HepG2 (cell line): Measurements from ENCODE around the gene ASGR1. TPM values are rescaled to one million over a fixed set of nuclear protein-coding genes. Genes with fewer than 3 reads are reported as not detected.

ENCODE experiments used
- ATAC-seq: fragments of 200-7000 bp; cut with Tn5 transposase; 3 replicates; pipeline ENCODE4 v1.9.1; 2020; ENCODE audit warnings: mild to moderate bottlenecking, moderate library complexity
- BruUV-seq: library from RNA; stranded (reverse); fragments of 400-500 nt; replicated peaks from 2 replicates; lab custom pipeline; 2021; lab: Mats Ljungman, UMichigan
- CTCF ChIA-PET: fragments of 300-600 bp; formaldehyde crosslinking; extraction: SDS; loops from one replicate; lab custom pipeline; 2021; ENCODE audit warnings: low total read pairs, inconsistent platforms, low intra/inter-chr PET ratio; lab: Yijun Ruan, JAX
- POLR2A ChIA-PET: fragments of 350-600 bp; sonication (Branson Sonifier 250); formaldehyde crosslinking; loops from one replicate; lab custom pipeline; 2020; ENCODE audit warnings: antibody characterized with exemption, inconsistent platforms; lab: Yijun Ruan, JAX
- DNase-seq: peaks from one replicate; pipeline ENCODE4 v3.0.0-alpha.2; 2015; ENCODE audit warnings: low spot score
- FAIRE-seq: peaks from 3 replicates; lab custom pipeline; 2011; peaks lifted over from hg19 to GRCh38; lab: Jason Lieb, UNC
- H2AFZ ChIP-seq: one replicate; pipeline ENCODE4 v1.6.1; 2011; ENCODE audit warnings: low read length, inconsistent platforms
- H3K27ac ChIP-seq: fragments of 300-600 bp; 3 replicates; pipeline ENCODE4 v1.8.0; 2011; ENCODE audit warnings: mixed run types, mild to moderate bottlenecking, mixed read lengths, low read length, inconsistent platforms; ENCODE audit not compliant: insufficient read depth; ENCODE audit errors: extremely low read length
- H3K27me3 ChIP-seq, 2 experiments: fragments of 200-600 bp in 1 of 2; 2 replicates in 1 of 2; 3 replicates in 1 of 2; pipeline versions ENCODE4 v1.6.0 to v1.8.0; 2011; ENCODE audit warnings: low read length in 2 of 2, mild to moderate bottlenecking in 2 of 2, moderate library complexity in 2 of 2, inconsistent platforms in 1 of 2; ENCODE audit not compliant: insufficient read depth in 2 of 2, control insufficient read depth in 1 of 2
- H3K36me3 ChIP-seq, 2 experiments: fragments of 200-600 bp in 1 of 2; replicated peaks in 1 of 2; 2 replicates in 1 of 2; 3 replicates in 1 of 2; pipeline versions ENCODE4 v1.5.1 to v1.8.0; 2011; ENCODE audit warnings: low read length in 2 of 2, inconsistent platforms in 1 of 2; ENCODE audit not compliant: insufficient read depth in 2 of 2, control insufficient read depth in 1 of 2
- H3K4me1 ChIP-seq: 2 replicates; pipeline ENCODE4 v1.5.1; 2012; ENCODE audit warnings: low read length, inconsistent platforms; ENCODE audit not compliant: insufficient read depth
- H3K4me2 ChIP-seq: 2 replicates; pipeline ENCODE4 v1.6.0; 2011; ENCODE audit warnings: low read depth, low read length, inconsistent platforms
- H3K4me3 ChIP-seq, 3 experiments: fragments of 200-600 bp in 1 of 3; sonication (generic), shearing (Covaris generic) in 1 of 3; replicated peaks in 1 of 3; 2 replicates each; pipeline ENCODE4 v1.5.1; 2011 to 2016; ENCODE audit warnings: low read length in 3 of 3, inconsistent platforms in 2 of 3, low read depth in 2 of 3, mild to moderate bottlenecking in 2 of 3, control low read depth in 1 of 3, mixed read lengths in 1 of 3; ENCODE audit not compliant: insufficient read depth in 1 of 3
- H3K79me2 ChIP-seq: one replicate; pipeline ENCODE4 v1.6.1; 2011; ENCODE audit warnings: low read length, inconsistent platforms; ENCODE audit not compliant: insufficient read depth
- H3K9ac ChIP-seq: 2 replicates; pipeline ENCODE4 v1.6.0; 2011; ENCODE audit warnings: mild to moderate bottlenecking, low read depth, low read length, inconsistent platforms; ENCODE audit not compliant: insufficient read depth
- H3K9me3 ChIP-seq: 2 replicates; pipeline ENCODE4 v1.5.1; 2012; ENCODE audit warnings: mild to moderate bottlenecking, low read length
- H4K20me1 ChIP-seq: 2 replicates; pipeline ENCODE4 v1.6.0; 2011; ENCODE audit warnings: inconsistent platforms, mild to moderate bottlenecking, low read length, moderate library complexity; ENCODE audit not compliant: insufficient read depth
- CBFB ChIP-seq: sonication (generic); formaldehyde crosslinking; IDR thresholded peaks from 2 replicates; pipeline ENCODE4 v1.4.0; 2020; ENCODE audit warnings: missing genetic modification reagents
- DNMT1 ChIP-seq: sonication (generic); formaldehyde crosslinking; IDR thresholded peaks from 2 replicates; pipeline ENCODE4 v1.5.1; 2020; ENCODE audit warnings: mild to moderate bottlenecking, missing genetic modification reagents
- ELF1 ChIP-seq: sonication (generic); formaldehyde crosslinking; IDR thresholded peaks from 2 replicates; pipeline ENCODE4 v1.4.0; 2020; ENCODE audit warnings: missing genetic modification reagents
- HNF1A ChIP-seq, 2 experiments: sonication (generic) in 1 of 2; formaldehyde crosslinking in 1 of 2; IDR thresholded peaks; 2 replicates each; pipeline versions ENCODE4 v1.4.0 to v1.6.1; 2016 to 2020; ENCODE audit warnings: borderline replicate concordance in 1 of 2, low read depth in 1 of 2, mild to moderate bottlenecking in 1 of 2, missing genetic modification reagents in 1 of 2
- NR2F1 ChIP-seq, 2 experiments: fragments of 450-650 bp in 1 of 2; formaldehyde crosslinking in 1 of 2; IDR thresholded peaks; 2 replicates each; pipeline versions ENCODE4 v1.5.0 to v1.6.1; 2016 to 2020; ENCODE audit warnings: mild to moderate bottlenecking in 1 of 2, missing compliant biosample characterization in 1 of 2, missing genetic modification reagents in 1 of 2, moderate library complexity in 1 of 2
- ZFP36L2 ChIP-seq: sonication (generic); formaldehyde crosslinking; IDR thresholded peaks from 2 replicates; pipeline ENCODE4 v1.4.0; 2020; ENCODE audit warnings: missing genetic modification reagents
- WGBS: methylation state at CpG from one replicate; pipeline ENCODE4 v1.1.6; 2017; ENCODE audit warnings: low lambda C conversion rate; 5-methylcytosine and 5-hydroxymethylcytosine counted together
- in situ Hi-C: cut with HindIII; loops from 2 replicates; pipeline ENCODE4 v1.10.0; 2017; ENCODE audit warnings: low pct_unique_long_range_greater_than_20kb; ENCODE audit not compliant: extremely low pct_ligation_motif_present
- intact Hi-C: fragments of 100-400 bp; cut with micrococcal nuclease; formaldehyde crosslinking; loops from one replicate; pipeline ENCODE4 v1.10.0; 2022; ENCODE audit not compliant: unreplicated experiment
- polyA plus RNA-seq, 8 experiments: library from polyadenylated mRNA; depleted of rRNA in 3 of 8; stranded (reverse) in 7 of 8; unstranded in 1 of 8; fragments of >200 nt; fragmentation: Illumina TruSeq in 4 of 8; extraction: Trizol in 4 of 8; gene quantifications; 2 replicates each; pipeline versions ENCODE4 v1.2.1 to v1.2.3, GENCODE V29; 2011 to 2016; ENCODE audit warnings: low read depth in 4 of 8, missing spikeins in 1 of 8, mixed read lengths in 1 of 8; ENCODE audit not compliant: insufficient read depth in 1 of 8
- total RNA-seq, 5 experiments: library from RNA; depleted of rRNA; stranded (reverse); fragments of >200 nt; fragmentation: Illumina TruSeq; extraction: Trizol; gene quantifications; 2 replicates each; pipeline ENCODE4 v1.2.3, GENCODE V29; 2016; ENCODE audit warnings: low read depth in 1 of 5

ASGR1 gene
- total and polyA plus RNA-seq, 2 of the 13 experiments (the other 11 are each of a cell fraction or from before 2014, with no cell fraction given), result 353 to 796 TPM

- 84% methylated on average over 21 of the region's 22 CpGs for WGBS
- intact Hi-C loops, result no loop called here
- no peak overlapping the region for H3K27ac ChIP-seq
- H3K4me2 ChIP-seq, result no peak overlapping the region
- no peak for DNase-seq
- H3K27me3 ChIP-seq, result no peaks in the 10 kb centered on the region
- H2AFZ ChIP-seq, result no peak overlapping the region
- POLR2A ChIA-PET, result no interaction called here
- H3K9me3 ChIP-seq, result no peaks in the 10 kb centered on the region
- H3K79me2 ChIP-seq, result no peaks in the 10 kb centered on the region
- H3K9ac ChIP-seq, result no peak overlapping the region
- H3K4me3 ChIP-seq, result no peak overlapping the region
- TF ChIP-seq CBFB (CRISPR knock-in tag) (no peak), DNMT1 (CRISPR knock-in tag) (no peak), NR2F1 (CRISPR knock-in tag; IDR thresholded peaks at IDR 0.05) (no peak), ELF1 (CRISPR knock-in tag) (no peak), HNF1A (IDR thresholded peaks at IDR 0.05; ENCODE audit: low read depth) (no peak), HNF1A (CRISPR knock-in tag; IDR thresholded peaks at IDR 0.05; ENCODE audit: borderline replicate concordance) (no peak), ZFP36L2 (CRISPR knock-in tag) (no peak)
- H3K4me1 ChIP-seq, result peaks cover 3% of the 10 kb centered on the region
- no peak for ATAC-seq
- CTCF ChIA-PET, result no interaction called here
- no peaks in the 10 kb centered on the region for H4K20me1 ChIP-seq
- FAIRE-seq, result no peak
- in situ Hi-C loops, result no loop called here
- no TSS peak for BruUV-seq
- H3K36me3 ChIP-seq, result no peaks in the 10 kb centered on the region
Observed at GRCh38 chr17:7196651-7197401, 17.7 kb upstream of the ASGR1 start.
